Caco-2 (cell line): ENCODE data around the gene ATP8A2. TPM values are rescaled to one million over a fixed set of nuclear protein-coding genes. Genes with fewer than 3 reads are reported as not detected.

Source experiments
- BruUV-seq: library from RNA; stranded (reverse); fragments of 400-500 nt; replicated peaks from 2 replicates; lab custom pipeline; 2021; lab: Mats Ljungman, UMichigan
- CTCF ChIA-PET: fragments of 300-600 bp; sonication (Branson Sonifier 250); formaldehyde crosslinking; loops from one replicate; lab custom pipeline; 2022; ENCODE audit warnings: antibody characterized with exemption; lab: Charles Lee
- POLR2A ChIA-PET: fragments of 300-600 bp; sonication (Branson Sonifier 250); formaldehyde crosslinking; loops from one replicate; lab custom pipeline; 2022; ENCODE audit warnings: antibody characterized with exemption; lab: Charles Lee
- DNase-seq, 2 experiments: peaks; one replicate each; pipeline versions ENCODE4 v3.0.0 to v3.0.0-alpha.2; 2020 to 2022
- H3K27me3 ChIP-seq: replicated peaks from 2 replicates; pipeline ENCODE4 v1.6.0; 2011; ENCODE audit warnings: low read length; ENCODE audit not compliant: control insufficient read depth, insufficient read depth
- H3K36me3 ChIP-seq: 2 replicates; pipeline ENCODE4 v1.5.1; 2011; ENCODE audit warnings: low read length; ENCODE audit not compliant: control insufficient read depth, insufficient read depth
- H3K4me1 ChIP-seq: fragments of 250-450 bp; sonication (Bioruptor Pico); 2 replicates; pipeline ENCODE4 v1.5.1; 2020; ENCODE audit warnings: mild to moderate bottlenecking
- H3K4me3 ChIP-seq: 2 replicates; pipeline ENCODE4 v1.5.1; 2011; ENCODE audit warnings: low read depth, mild to moderate bottlenecking, control low read depth, low read length
- H3K9me3 ChIP-seq: fragments of 250-450 bp; sonication (Bioruptor Pico); 2 replicates; pipeline ENCODE4 v1.5.1; 2020; ENCODE audit warnings: mild to moderate bottlenecking, moderate library complexity
- H3K27ac Mint-ChIP-seq: one replicate; pipeline ENCODE4 v1.8.0; 2022; ENCODE audit warnings: mixed read lengths; ENCODE audit not compliant: unreplicated experiment
- H3K27me3 Mint-ChIP-seq: one replicate; pipeline ENCODE4 v1.8.0; 2022; ENCODE audit warnings: mixed read lengths; ENCODE audit not compliant: insufficient read depth, unreplicated experiment
- H3K36me3 Mint-ChIP-seq: one replicate; pipeline ENCODE4 v1.8.0; 2022; ENCODE audit warnings: mild to moderate bottlenecking, mixed read lengths; ENCODE audit not compliant: insufficient read depth, unreplicated experiment
- H3K4me1 Mint-ChIP-seq: one replicate; pipeline ENCODE4 v1.8.0; 2022; ENCODE audit warnings: low read depth, mixed read lengths; ENCODE audit not compliant: unreplicated experiment
- H3K4me3 Mint-ChIP-seq: one replicate; pipeline ENCODE4 v1.8.0; 2022; ENCODE audit warnings: mild to moderate bottlenecking, moderate library complexity, mixed read lengths; ENCODE audit not compliant: unreplicated experiment
- H3K9me3 Mint-ChIP-seq: one replicate; pipeline ENCODE4 v1.8.0; 2022; ENCODE audit warnings: mixed read lengths; ENCODE audit not compliant: unreplicated experiment
- CTCF ChIP-seq, 2 experiments: fragments of 200-600 bp in 1 of 2; IDR thresholded peaks; 1 replicate in 1 of 2; 2 replicates in 1 of 2; pipeline versions ENCODE4 v1.5.1 to v1.8.0; 2011 to 2022; ENCODE audit warnings: antibody characterized with exemption in 1 of 2, control low read depth in 1 of 2, inconsistent platforms in 1 of 2, low read depth in 1 of 2, low read length in 1 of 2, mild to moderate bottlenecking in 1 of 2, moderate library complexity in 1 of 2; ENCODE audit not compliant: insufficient read depth in 1 of 2, severe bottlenecking in 1 of 2, unreplicated experiment in 1 of 2
- intact Hi-C: fragments of 100-400 bp; cut with micrococcal nuclease; formaldehyde crosslinking; loops from one replicate; pipeline ENCODE4 v1.10.0; 2022; ENCODE audit not compliant: unreplicated experiment
- total RNA-seq: library from RNA; stranded (reverse); gene quantifications from 2 replicates; pipeline ENCODE4 v1.2.3, GENCODE V29; 2022

The ATP8A2 gene
- total RNA-seq, 1 experiment from 2014 or later = 0.05 TPM

- intact Hi-C loops = loop anchor here (1.0 to 10.0 kb wide), 3 partner anchors 250 to 501 kb away; no protein-coding TSS in a partner anchor
- Mint-ChIP-seq H3K36me3 (no peaks in the 10 kb centered on the region), H3K4me3 (no peak overlapping the region), H3K9me3 (no peaks in the 10 kb centered on the region), H3K27ac (no peak overlapping the region), H3K27me3 (peaks cover 22% of the 10 kb centered on the region), H3K4me1 (peaks cover 6% of the 10 kb centered on the region)
- ChIA-PET POLR2A (no interaction called here), CTCF (interaction anchor here (0.5 to 1.6 kb wide), 9 partner anchors 10 to 663 kb away, joined by 3 to 11 read pairs (median 3); no protein-coding TSS in a partner anchor)
- H3K36me3 ChIP-seq = no peaks in the 10 kb centered on the region
- no peaks in the 10 kb centered on the region for H3K27me3 ChIP-seq
- no peaks in the 10 kb centered on the region for H3K9me3 ChIP-seq
- H3K4me3 ChIP-seq = no peak overlapping the region
- TF ChIP-seq CTCF (IDR thresholded peaks at IDR 0.05; ENCODE audit: insufficient read depth in 1 of 2, low read depth in 1 of 2, low read length in 1 of 2, severe bottlenecking in 1 of 2, unreplicated experiment in 1 of 2) = peak; percentile 88 to 96
- DNase-seq = peak; percentile 84 to 87
- no peaks in the 10 kb centered on the region for H3K4me1 ChIP-seq
- BruUV-seq = no TSS peak
Observed at GRCh38 chr13:25574437-25575411, 202.9 kb downstream of the ATP8A2 start.

- H3K4me1 Mint-ChIP-seq = no peaks in the 10 kb centered on the region
- ChIA-PET CTCF (interaction anchor here (1.6 kb wide), 1 partner anchor 499 kb away, joined by 11 read pairs; no protein-coding TSS in a partner anchor), POLR2A (no interaction called here)
- no peak overlapping the region for H3K4me3 Mint-ChIP-seq
- TF ChIP-seq CTCF (IDR thresholded peaks at IDR 0.05; ENCODE audit: insufficient read depth in 1 of 2, low read depth in 1 of 2, low read length in 1 of 2, severe bottlenecking in 1 of 2, unreplicated experiment in 1 of 2) = no peak
- no peaks in the 10 kb centered on the region for H3K9me3 Mint-ChIP-seq
- intact Hi-C loops = loop anchor here (10.0 kb wide), 1 partner anchor 249 kb away; no protein-coding TSS in a partner anchor
- peaks cover 17% of the 10 kb centered on the region for H3K27me3 Mint-ChIP-seq
- no peak for DNase-seq
- Histone ChIP-seq H3K27me3 (no peaks in the 10 kb centered on the region), H3K4me1 (no peaks in the 10 kb centered on the region), H3K36me3 (no peaks in the 10 kb centered on the region), H3K4me3 (no peak overlapping the region), H3K9me3 (no peaks in the 10 kb centered on the region; the same call in 1 of the 2 replicates)
- no peak overlapping the region for H3K27ac Mint-ChIP-seq
- no TSS peak for BruUV-seq
- H3K36me3 Mint-ChIP-seq = no peaks in the 10 kb centered on the region
Observed at GRCh38 chr13:25575562-25575961, 203.8 kb downstream of the ATP8A2 start.

GRCh38 chr13:25578526-25578925 is 206.8 kb downstream of the ATP8A2 start:
- Histone ChIP-seq H3K4me3 (no peak overlapping the region), H3K9me3 (no peaks in the 10 kb centered on the region; the same call in 1 of the 2 replicates), H3K36me3 (no peaks in the 10 kb centered on the region), H3K4me1 (no peaks in the 10 kb centered on the region), H3K27me3 (peaks cover 2% of the 10 kb centered on the region; the same call in 1 of the 2 replicates)
- Mint-ChIP-seq H3K36me3 (no peaks in the 10 kb centered on the region), H3K27me3 (peaks cover 13% of the 10 kb centered on the region), H3K9me3 (no peaks in the 10 kb centered on the region), H3K4me1 (no peaks in the 10 kb centered on the region), H3K4me3 (no peak overlapping the region), H3K27ac (no peak overlapping the region)
- no TSS peak for BruUV-seq
- CTCF ChIA-PET = no interaction called here
- no peak for DNase-seq
- intact Hi-C loops = loop anchor here (10.0 kb wide), 1 partner anchor 246 kb away; no protein-coding TSS in a partner anchor
- TF ChIP-seq CTCF (IDR thresholded peaks at IDR 0.05; ENCODE audit: insufficient read depth in 1 of 2, low read depth in 1 of 2, low read length in 1 of 2, severe bottlenecking in 1 of 2, unreplicated experiment in 1 of 2) = no peak
- POLR2A ChIA-PET = no interaction called here
